ENCODE data around the gene TYW1.
"Not testable (repeated sequence)": the region's sequence is repeated elsewhere in the genome, so short reads cannot be mapped to it uniquely, and the experiment has no call there.

DNA sequence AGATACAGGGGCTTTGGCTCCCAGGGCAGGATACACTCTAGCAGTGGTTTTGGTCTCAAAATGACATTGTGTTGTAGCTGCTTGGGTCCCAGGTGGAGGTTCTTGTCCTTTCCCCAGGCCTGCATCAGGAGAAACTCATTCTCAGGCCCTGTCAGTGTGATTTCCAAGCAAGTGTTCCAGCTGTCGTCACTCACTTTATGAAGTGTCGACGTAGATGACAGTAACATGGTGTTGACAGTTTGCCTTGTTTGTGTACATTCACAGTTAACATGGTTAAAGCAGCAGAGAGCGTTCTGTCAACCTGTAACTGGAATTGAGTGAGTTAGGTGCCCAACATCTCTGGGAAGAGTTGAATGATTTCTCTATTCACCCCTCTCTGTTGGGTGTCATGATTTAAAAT, 86.2 kb downstream of the TYW1 start:
- TF ChIP-seq CTCF (conservative IDR thresholded peaks at IDR 0.05; ENCODE audit: low read depth, low read length); RFX5 (IDR thresholded peaks at IDR 0.05; ENCODE audit: low read depth, low read length); POLR2A (IDR thresholded peaks at IDR 0.05; ENCODE audit: low read depth, low read length); RAD21 (IDR thresholded peaks at IDR 0.05; ENCODE audit: low read length); MXI1 (IDR thresholded peaks at IDR 0.05; ENCODE audit: borderline replicate concordance, low read depth, low read length); SMC3 (IDR thresholded peaks at IDR 0.05; ENCODE audit: low read depth, low read length); BHLHE40 (IDR thresholded peaks at IDR 0.05; ENCODE audit: low read depth, low read length); ELK1 (IDR thresholded peaks at IDR 0.05; ENCODE audit: borderline replicate concordance, low read depth, low read length); CEBPB (IDR thresholded peaks at IDR 0.05; ENCODE audit: low read depth, low read length): not testable (repeated sequence)
- TF ChIP-seq, protein P1, sequence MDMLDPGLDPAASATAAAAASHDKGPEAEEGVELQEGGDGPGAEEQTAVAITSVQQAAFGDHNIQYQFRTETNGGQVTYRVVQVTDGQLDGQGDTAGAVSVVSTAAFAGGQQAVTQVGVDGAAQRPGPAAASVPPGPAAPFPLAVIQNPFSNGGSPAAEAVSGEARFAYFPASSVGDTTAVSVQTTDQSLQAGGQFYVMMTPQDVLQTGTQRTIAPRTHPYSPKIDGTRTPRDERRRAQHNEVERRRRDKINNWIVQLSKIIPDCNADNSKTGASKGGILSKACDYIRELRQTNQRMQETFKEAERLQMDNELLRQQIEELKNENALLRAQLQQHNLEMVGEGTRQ (IDR thresholded peaks at IDR 0.05; ENCODE audit: low read depth, low read length) = not testable (repeated sequence)
